Activated CD4-positive, alpha-beta T cell treated with anti-CD3 and anti-CD28 coated beads, Interleukin-2, Interleukin-4, amounts not matched to agents 100 ng/mL and 50 ng/mL, durations not matched to agents 16 hours and 8 hours (primary cell): Measurements from ENCODE around the gene CCDC92.

ENCODE experiments used
- DNase-seq: peaks from one replicate; pipeline ENCODE4 v3.0.0-alpha.2; 2020; ENCODE audit warnings: low spot score

CCDC92 gene

DNA sequence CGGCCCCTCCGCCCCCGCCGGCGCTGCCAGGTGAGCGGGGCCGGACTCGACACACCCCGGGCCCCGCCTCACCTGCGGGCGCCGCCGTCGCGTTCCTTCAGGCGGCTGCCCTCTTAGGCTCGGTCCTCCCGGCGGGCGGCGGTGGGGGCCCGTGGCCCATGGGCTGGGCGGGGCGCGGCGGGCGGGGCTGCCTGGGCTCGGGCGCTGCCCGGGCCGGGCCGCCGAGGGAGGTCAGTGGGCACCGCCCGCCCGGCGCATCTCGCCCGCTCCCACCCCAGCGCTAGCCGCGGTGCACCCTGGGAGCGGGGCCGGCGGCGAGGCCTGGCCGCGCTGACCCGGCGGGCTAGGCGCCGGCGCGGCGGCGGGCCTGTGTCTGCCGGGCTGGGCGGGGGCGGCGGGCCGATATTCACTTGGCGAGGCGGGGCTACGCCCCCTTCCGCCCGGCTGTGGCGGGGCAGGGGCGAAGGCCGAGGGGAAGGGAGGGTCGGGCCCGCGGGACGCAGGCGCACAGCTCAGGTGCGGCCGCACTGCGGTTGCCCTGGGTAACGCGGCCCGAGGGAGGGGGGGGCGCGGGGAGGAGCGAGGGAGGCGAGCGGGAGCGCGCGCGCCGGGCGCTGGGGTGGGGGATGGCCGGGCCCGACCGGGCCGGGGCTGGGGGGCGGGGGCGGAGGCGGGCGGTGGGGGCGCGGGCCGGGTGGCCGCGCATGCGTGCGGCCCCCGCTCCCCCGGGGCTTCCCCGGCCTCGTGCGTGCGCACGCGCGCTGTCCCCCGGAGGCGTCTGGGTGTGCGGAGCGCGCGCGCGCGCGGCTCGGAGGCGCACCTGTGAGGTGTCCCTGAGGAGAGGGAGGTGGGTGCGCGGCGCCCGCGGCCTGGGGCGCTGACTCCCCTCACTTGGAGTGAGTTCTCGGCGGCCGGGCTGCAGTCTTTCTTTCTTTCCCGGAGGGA, at the start of gene CCDC92, which contains the start of gene ZNF664:
Gene CCDC92, minus strand, starts transcription at position 375 of the 945 bp plus-strand sequence. CDS start 28,526 bp downstream, outside the sequence.
Gene ZNF664, plus strand, starts transcription at position 759 of the 945 bp plus-strand sequence. CDS start 38,930 bp downstream, outside the sequence.
- DNase-seq: peak; percentile 93

DNA sequence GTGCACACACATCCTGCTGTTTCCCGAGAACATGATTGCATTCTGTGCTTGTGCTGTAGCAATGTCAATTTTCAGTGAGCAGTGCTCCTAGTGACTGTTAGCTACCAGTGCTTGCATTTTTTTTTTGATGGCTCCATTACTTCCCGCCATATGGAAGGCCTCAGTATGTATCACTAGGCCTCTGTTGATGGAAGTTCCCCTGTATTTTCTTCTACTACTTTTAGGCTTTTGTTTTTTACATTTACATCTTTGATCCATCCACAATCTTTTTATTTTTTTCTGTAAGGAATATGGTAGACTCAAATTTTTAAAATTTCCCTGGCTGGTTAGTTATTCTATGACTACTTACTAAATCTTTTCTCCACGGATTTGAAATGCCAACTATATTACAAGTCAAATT, 49.5 kb upstream of the CCDC92 start:
- no peak for DNase-seq

GRCh38 chr12:124021007-124021406, 48.4 kb upstream of the CCDC92 start:
- no peak for DNase-seq

DNA sequence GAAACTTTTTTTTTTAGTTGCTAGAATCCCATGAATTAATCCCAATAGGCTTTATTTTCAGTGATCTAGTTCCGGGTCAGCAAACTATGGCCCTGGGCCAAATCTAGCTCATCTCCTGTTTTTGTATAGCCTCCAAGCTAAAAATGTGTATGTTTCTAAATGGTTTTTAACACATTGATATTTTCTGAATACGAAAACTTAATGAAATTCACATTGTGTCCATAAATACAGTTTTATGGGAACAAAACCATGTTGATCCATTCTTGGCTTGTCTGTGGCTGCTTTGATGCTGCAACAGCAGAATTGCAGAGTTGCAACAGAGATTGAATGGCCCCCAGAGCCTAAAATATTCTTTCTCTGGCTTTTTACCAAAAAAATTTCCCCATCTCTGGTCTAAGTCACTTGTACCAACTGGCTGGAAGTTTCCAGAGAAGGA, 47.9 kb upstream of the CCDC92 start:
- no peak for DNase-seq

DNA sequence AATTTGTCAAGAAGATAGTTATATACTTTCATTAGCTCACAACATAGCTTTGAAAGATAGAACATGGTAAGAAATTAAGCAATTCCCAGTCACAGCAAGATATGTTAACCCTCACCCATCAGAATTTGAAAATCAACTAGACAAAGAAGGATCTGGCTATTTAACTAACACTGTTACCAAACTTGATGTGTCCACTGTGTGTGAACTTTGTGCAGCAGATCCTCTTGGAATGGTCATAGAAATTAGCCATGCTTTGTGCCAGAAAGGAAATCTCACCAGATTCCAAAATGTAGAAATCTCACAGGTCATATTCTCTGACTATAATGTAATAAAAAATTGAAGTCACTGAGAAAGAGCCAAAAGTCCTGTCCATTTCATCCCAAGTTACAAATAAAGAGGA, 46.5 kb upstream of the CCDC92 start:
- no peak for DNase-seq

GRCh38 chr12:124018539-124018938, 45.9 kb upstream of the CCDC92 start:
- DNase-seq: no peak

DNA sequence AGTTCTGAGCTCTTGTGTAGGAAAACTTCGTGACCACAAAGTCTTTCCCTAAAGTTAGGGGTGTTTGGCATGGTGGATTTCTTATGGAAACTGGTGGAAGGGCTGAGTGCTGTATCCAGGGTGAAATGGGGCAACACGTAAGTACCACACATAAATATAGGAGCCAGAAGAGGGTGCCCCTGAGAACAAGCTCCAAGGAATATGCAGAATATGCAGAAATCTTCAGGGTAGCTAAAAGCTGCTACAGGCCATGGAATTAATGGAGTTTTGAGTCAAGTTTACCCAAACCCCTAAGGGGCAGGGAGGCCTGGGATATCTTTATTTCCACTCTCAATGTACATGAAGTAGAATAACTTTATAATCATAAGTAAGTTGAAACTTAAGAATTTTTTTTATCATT, 44.4 kb upstream of the CCDC92 start:
- DNase-seq: no peak

DNA sequence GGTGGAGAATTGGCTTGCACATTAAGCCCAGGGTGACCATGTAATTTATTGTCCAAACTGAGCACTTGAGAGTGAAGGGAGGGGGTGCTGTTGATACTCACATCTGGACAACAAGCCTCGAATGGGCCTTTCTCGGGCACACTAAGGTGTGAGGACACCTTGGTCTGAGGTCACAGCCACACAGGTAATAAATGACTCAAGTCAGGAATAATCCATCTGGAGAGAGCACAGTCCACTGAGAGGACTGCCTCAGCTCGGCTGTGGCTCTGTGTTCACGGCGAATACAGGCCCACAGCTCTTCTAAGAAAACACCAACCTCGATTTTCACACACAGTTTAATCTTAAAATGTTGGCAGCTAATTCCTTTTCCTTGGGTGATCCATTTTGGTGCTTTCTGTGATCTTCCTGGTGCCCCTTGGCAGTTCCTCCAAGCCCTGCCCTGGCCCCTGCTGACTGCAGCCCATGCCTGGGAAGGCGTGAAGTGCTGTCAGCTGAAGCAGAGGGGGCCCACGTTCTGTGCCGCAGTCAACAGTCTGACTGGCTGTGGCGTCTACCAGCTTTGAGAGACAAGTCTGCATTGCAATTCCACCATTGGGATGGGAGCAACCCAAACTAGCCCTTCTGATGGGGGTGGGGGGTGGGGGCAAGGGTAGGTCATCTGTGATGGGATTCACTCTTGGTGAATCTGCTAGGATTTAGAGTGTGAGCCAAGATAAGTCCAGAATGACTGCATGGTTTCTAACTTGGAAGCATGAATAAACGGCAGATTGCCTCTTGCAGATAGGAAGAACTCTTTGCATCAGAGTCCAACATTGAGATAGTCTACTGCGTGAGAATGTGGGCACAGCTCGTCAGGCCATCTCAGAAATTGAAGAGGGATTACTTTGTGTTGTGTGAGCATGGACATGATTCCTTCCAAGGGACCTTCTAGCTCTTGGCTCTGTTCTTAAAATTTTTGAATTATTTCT, 43.1 kb upstream of the CCDC92 start:
- no peak for DNase-seq

- no peak for DNase-seq
Observed at GRCh38 chr12:124013073-124013472, 40.4 kb upstream of the CCDC92 start.

DNA sequence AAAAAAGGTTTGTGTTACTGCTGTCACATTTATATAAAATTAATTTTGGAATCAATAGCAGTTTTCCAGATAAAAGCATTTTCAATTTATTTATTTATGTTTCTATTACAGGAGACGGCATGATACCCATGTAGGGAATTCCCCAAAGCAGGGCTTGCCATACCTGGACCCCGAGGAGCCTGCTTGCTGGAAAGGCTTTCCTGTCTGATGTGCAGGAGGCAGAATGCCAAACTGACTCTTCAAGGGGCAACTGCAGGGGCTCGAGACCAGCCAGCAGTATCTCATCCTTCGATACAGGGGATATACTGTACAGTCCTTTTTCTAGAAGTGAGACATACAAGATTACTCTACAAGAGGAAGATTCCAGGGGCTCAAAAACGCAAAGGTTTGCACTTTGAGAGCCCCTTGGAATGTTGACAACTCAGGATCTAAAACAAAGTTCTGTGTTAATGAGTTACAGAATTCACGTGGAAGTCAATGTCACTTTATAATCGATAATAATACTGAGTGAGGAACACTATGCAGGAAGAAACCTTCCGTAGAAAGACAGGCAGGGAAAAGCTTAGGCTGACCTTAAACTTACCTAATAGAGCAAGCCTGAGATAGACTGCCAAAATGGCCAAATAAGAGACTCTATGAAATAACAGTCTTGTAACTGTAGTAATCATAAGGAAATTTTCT, 38.9 kb upstream of the CCDC92 start:
- no peak for DNase-seq

DNA sequence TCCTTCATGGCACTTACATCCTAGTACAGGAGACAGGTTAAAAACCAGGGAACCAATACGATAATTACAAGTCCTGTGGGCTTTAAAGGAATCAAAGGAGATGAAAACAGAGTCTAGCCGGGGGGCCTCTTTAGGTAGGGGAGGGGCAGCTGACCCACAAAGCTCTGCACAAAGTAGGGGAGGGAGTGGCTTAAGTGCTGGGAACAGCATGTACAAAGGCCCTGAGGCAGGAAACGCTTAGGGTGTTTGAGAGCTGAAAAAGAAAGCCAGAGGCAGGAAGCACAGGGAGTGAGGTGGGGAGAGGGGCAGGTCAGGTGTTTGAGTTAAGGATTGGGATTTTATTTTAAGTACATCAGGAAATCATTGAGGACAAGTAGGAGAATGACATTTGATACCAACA, 38.1 kb upstream of the CCDC92 start:
- DNase-seq: no peak

DNA sequence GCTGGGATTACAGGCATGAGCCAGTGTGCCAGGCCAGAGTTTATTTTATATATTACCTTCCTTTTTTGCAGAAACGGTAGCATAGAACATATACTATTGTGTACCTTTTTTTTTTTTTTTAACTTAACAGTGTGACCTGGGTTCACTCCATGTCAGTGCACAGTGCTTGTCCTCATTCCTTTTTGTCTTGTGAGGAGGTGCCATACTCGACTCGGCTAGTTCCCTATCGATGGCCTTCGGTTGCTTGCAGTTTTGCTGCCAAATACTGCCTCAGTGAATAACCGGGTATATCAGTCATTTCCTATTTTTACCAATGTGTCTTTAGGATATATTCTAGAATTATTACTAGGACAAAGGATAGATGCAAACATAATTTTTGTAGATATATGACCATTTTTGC, 37.1 kb upstream of the CCDC92 start:
- DNase-seq: no peak

GRCh38 chr12:124008595-124008994, 36.0 kb upstream of the CCDC92 start:
- no peak for DNase-seq

DNA sequence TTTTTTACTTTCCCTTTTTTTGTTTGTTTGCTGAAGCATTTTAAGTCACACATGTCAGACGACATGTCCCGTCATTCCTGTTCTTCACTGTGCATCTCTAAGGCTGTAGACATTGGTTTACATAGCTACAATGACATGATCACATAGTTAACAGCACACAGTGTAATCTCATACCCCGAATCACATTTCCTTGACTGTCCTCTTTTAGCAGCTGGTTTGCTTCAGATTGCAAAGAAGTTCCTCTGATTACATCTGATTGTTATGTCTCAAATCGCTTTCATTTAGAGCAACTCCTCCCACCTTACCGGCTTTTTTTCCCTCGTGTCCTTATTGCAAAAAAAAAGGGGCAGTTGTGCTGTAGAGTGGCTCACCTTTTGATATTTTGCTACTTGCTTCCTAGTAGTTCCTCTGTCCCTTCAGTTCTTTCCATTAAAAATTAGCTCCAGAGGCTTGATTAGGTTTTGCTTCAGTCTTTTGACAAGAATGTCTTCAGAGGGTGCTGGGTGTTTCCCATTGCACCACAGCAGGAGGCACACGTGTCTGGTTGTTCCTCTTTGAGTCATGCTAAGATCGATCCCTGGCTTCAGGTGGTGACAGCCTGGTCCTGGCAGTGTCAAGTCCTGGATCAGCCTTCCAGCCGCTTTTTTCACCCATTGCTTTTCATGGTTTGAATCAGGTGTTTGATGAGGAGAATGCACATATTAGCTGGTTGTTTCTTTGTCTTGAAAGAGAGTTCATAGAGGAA, 35.4 kb upstream of the CCDC92 start:
- DNase-seq: peak; percentile 19

- DNase-seq: no peak
Observed at GRCh38 chr12:124006846-124007713, 34.4 kb upstream of the CCDC92 start.

DNA sequence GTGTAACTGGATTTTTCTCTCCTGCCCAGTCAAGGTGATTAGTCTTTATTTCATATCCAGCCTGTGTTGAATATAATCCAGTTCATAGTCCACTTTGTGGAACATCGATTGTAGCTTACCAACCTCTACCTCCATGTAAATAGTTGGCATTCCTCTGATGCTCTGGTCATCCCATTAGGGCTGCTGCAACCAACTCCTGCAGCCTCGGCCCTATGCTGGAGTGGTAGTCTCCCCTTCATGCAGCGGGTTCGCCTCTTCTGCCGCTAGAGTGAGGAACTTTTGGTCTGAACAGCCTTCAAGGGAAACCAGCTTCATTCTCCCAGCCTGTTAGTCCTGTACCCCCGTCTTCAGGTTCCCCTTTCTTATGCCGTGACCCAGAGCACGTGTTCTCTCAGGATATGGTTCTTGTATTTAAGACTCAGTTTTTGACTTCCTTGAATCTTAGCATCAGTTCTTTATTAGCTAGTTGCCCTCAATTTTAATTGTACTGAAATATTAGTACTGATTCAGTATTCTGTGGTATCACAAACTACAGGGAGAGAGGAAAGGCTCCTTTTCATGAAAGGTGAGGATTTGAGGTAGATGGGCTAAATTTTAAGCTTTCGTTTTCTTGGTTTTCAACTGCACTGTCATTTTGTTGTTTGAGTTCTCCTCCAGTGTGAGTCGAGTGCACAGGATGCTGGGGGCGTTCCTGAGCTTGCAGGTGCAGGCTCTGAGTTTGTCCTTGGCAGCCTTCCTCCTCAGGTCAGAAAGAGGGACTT, 33.6 kb upstream of the CCDC92 start:
- peak; percentile 17 for DNase-seq

- no peak for DNase-seq
Observed at GRCh38 chr12:124004233-124004875, 31.7 kb upstream of the CCDC92 start.

- no peak for DNase-seq
Observed at GRCh38 chr12:124002654-124003053, 30.0 kb upstream of the CCDC92 start.
